Mucosa of stomach (tissue), 1 donor: Measurements from ENCODE around the gene CDH4.

Source experiments
- H3K27me3 ChIP-seq: one replicate; pipeline ENCODE4 v1.7.0; 2013; ENCODE audit warnings: mild to moderate bottlenecking, low read length; ENCODE audit not compliant: control insufficient read depth, insufficient read depth
- H3K36me3 ChIP-seq: one replicate; pipeline ENCODE4 v1.7.0; 2013; ENCODE audit warnings: low read length; ENCODE audit not compliant: control insufficient read depth, insufficient read depth
- H3K4me1 ChIP-seq: one replicate; pipeline ENCODE4 v1.7.0; 2013; ENCODE audit warnings: mild to moderate bottlenecking, low read length; ENCODE audit not compliant: control insufficient read depth, insufficient read depth
- H3K4me3 ChIP-seq: one replicate; pipeline ENCODE4 v1.7.0; 2013; ENCODE audit warnings: low read length
- H3K9ac ChIP-seq: one replicate; pipeline ENCODE4 v1.7.0; 2013; ENCODE audit warnings: mild to moderate bottlenecking, low read length, moderate library complexity
- H3K9me3 ChIP-seq: one replicate; pipeline ENCODE4 v1.7.0; 2013; ENCODE audit warnings: mild to moderate bottlenecking, low read length, moderate library complexity; ENCODE audit not compliant: control insufficient read depth
- donor health status: Pancreatic carcinoma.

CDH4 gene

GRCh38 chr20:61735503-61735785 is 483.4 kb downstream of the CDH4 start:
- Histone ChIP-seq H3K9me3 (no peaks in the 10 kb centered on the region), H3K36me3 (no peaks in the 10 kb centered on the region), H3K27me3 (no peaks in the 10 kb centered on the region)

DNA sequence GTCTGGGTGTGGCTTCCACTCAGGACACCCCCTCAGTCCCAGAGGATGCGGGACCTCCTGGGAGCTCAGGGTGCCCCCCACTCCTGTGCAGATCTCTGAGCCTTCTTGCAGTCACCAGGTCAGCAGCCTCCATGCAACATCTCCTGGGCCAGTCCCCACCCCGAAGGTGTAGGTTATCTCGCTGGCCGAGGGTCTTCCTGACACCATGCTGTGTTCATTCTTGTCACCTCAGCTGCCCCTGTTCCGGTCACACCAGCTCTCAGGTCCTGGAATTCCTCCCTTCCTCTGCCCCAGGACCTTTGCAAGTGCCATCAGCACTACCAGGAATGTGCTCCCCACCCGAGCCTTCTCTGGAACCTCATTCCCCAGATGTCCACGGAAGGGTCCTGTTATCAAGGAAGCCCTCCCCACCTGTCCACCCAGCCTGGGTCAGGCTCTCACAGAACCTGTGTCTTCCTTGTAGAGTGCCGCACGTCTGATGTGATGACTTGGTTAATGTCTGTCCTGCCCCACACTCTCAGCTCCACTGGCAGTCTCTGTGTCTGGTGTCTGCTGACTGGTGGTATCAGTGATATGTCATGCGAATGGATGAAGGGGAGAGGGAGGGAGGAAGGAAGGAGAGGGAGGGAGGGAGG is 484.1 kb downstream of the CDH4 start:
- no peaks in the 10 kb centered on the region for H3K4me1 ChIP-seq
- no peak overlapping the region for H3K4me3 ChIP-seq
- no peaks in the 10 kb centered on the region for H3K9me3 ChIP-seq
- no peak overlapping the region for H3K9ac ChIP-seq
- H3K27me3 ChIP-seq, result no peaks in the 10 kb centered on the region
- H3K36me3 ChIP-seq, result no peaks in the 10 kb centered on the region

More at GRCh38 chr20:61735503-61735785, 483.4 kb downstream of the CDH4 start:
- Histone ChIP-seq H3K4me1 (no peaks in the 10 kb centered on the region), H3K9ac (no peak overlapping the region), H3K4me3 (no peak overlapping the region)

DNA sequence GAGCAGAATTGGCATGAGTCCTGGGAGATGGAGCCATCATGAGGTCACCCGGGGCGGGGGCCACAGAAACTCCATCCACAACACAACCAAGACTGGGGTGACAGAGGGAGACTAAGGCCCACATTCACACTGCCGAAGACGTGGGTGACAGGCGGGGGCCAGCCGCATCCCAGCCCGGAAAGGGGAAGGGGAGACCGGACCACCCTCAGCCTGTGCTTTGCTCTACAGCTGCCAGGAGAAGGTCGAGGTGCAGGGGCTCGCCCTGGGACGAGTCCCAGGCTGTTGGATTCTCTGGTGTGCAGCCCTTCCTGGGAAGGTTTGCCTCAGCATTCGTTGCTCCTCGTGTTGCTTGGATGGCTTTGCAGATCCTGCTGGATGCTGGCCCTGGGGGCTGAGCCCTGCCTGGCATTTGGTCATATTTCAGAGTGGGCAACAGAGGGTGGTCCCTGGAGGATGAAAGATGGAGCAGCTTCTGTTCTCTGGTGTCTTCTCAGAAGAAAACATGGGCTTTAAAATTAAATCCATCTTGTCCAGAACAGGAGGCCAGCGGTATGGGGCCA is 484.8 kb downstream of the CDH4 start:
- Histone ChIP-seq H3K36me3 (no peaks in the 10 kb centered on the region), H3K9ac (no peak overlapping the region), H3K27me3 (no peaks in the 10 kb centered on the region), H3K4me3 (no peak overlapping the region), H3K9me3 (no peaks in the 10 kb centered on the region), H3K4me1 (no peaks in the 10 kb centered on the region)

GRCh38 chr20:61737346-61737745 is 485.3 kb downstream of the CDH4 start:
- Histone ChIP-seq H3K4me3 (no peak overlapping the region), H3K9me3 (no peaks in the 10 kb centered on the region), H3K36me3 (no peaks in the 10 kb centered on the region), H3K27me3 (no peaks in the 10 kb centered on the region), H3K4me1 (no peaks in the 10 kb centered on the region), H3K9ac (no peak overlapping the region)

DNA sequence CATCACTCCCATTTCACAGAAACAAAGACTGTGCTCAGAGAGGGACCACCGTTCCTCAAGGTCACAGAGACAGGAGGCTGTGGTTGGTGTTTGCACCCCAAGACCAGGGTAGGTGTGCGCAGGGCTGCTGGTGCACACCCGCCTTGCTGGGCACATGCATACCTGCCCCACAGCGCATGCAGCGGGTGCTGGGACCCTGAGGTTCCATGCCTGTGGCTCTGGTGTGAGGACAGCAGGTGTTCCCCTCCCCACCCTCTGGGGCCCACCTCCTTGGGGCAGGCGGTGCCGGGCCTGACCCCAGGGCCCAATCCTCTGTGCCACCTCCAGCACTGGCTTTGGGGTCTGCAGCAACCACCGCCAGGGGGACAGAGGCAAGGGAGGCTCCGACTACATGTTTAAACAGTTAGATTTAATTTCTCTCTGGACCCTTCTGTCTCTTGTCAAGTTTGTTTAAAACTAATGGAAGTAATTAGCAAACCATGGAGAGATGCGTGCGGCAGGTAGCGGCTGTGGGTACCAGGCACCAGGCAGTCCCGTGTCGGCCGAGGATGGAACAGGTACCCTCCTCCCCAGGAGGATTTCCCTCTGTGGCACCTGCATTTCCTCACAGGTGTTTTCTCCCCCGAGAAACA is 485.9 kb downstream of the CDH4 start:
- Histone ChIP-seq H3K4me3 (no peak overlapping the region), H3K36me3 (no peaks in the 10 kb centered on the region), H3K27me3 (no peaks in the 10 kb centered on the region), H3K9me3 (no peaks in the 10 kb centered on the region), H3K9ac (no peak overlapping the region), H3K4me1 (no peaks in the 10 kb centered on the region)

GRCh38 chr20:61738601-61739069 is 486.6 kb downstream of the CDH4 start:
- no peaks in the 10 kb centered on the region for H3K27me3 ChIP-seq
- no peaks in the 10 kb centered on the region for H3K36me3 ChIP-seq
- H3K9me3 ChIP-seq, result no peaks in the 10 kb centered on the region
- no peak overlapping the region for H3K9ac ChIP-seq
- no peaks in the 10 kb centered on the region for H3K4me1 ChIP-seq
- no peak overlapping the region for H3K4me3 ChIP-seq

- H3K9ac ChIP-seq, result no peak overlapping the region
- no peak overlapping the region for H3K4me3 ChIP-seq
- H3K4me1 ChIP-seq, result no peaks in the 10 kb centered on the region
- no peaks in the 10 kb centered on the region for H3K36me3 ChIP-seq
- H3K9me3 ChIP-seq, result no peaks in the 10 kb centered on the region
- H3K27me3 ChIP-seq, result no peaks in the 10 kb centered on the region
Measured at GRCh38 chr20:61739086-61739831, 487.2 kb downstream of the CDH4 start.

DNA sequence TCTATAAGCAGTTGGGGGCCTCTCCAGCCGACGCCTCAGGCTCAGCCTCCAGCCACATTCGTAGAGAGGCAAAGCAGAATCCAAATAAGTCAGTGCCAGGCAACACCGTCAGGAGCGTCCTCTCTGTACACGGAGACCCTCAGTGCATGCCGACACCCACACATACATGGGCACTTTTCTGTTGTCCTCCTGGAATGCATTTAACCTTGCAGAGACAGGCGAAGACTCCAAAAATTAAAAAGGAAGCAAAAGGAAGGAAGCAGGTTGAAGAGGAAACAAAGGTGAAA is 487.7 kb downstream of the CDH4 start:
- no peaks in the 10 kb centered on the region for H3K36me3 ChIP-seq
- no peak overlapping the region for H3K4me3 ChIP-seq
- H3K9me3 ChIP-seq, result no peaks in the 10 kb centered on the region
- H3K27me3 ChIP-seq, result no peaks in the 10 kb centered on the region
- H3K4me1 ChIP-seq, result no peaks in the 10 kb centered on the region
- no peak overlapping the region for H3K9ac ChIP-seq

DNA sequence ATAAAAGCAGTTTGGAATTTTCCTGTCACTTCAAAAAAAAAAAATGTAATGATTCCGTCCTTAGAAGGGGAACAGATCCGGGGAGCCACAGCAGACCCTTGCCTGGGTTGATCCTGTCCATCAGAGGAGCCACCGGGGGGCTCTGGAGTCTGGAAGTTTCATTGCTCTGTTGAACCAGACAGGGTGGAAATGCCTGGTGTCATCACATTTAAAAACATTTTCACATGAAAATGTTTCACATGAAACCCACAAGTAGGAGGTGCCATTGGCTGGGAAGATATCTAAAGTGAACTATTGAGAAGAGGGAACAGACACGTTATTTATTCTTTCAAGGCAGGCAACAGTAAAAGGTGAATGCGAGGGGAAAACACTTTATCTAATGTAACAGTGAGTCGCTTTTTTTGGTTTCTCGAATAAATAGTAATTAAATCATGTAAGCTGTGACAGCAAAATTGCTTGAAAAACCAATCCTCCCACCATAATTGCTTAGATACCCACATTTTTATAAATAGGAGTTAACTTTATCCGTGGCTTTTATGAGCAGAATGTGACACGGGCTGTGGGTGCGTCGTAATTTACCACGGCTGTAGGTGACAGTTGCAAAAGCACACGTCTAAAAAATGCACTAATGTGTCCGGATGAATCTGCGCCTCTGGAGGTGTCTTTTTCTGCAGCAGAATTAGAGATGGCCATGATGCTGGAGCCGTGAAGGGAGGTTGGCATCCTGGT is 490.2 kb downstream of the CDH4 start:
- Histone ChIP-seq H3K27me3 (no peaks in the 10 kb centered on the region), H3K36me3 (no peaks in the 10 kb centered on the region), H3K4me1 (no peaks in the 10 kb centered on the region), H3K9me3 (no peaks in the 10 kb centered on the region), H3K9ac (no peak overlapping the region), H3K4me3 (no peak overlapping the region)

- no peaks in the 10 kb centered on the region for H3K4me1 ChIP-seq
- H3K9me3 ChIP-seq, result no peaks in the 10 kb centered on the region
- no peak overlapping the region for H3K4me3 ChIP-seq
- H3K9ac ChIP-seq, result no peak overlapping the region
- no peaks in the 10 kb centered on the region for H3K36me3 ChIP-seq
- no peaks in the 10 kb centered on the region for H3K27me3 ChIP-seq
Measured at GRCh38 chr20:61743606-61744005, 491.5 kb downstream of the CDH4 start.

DNA sequence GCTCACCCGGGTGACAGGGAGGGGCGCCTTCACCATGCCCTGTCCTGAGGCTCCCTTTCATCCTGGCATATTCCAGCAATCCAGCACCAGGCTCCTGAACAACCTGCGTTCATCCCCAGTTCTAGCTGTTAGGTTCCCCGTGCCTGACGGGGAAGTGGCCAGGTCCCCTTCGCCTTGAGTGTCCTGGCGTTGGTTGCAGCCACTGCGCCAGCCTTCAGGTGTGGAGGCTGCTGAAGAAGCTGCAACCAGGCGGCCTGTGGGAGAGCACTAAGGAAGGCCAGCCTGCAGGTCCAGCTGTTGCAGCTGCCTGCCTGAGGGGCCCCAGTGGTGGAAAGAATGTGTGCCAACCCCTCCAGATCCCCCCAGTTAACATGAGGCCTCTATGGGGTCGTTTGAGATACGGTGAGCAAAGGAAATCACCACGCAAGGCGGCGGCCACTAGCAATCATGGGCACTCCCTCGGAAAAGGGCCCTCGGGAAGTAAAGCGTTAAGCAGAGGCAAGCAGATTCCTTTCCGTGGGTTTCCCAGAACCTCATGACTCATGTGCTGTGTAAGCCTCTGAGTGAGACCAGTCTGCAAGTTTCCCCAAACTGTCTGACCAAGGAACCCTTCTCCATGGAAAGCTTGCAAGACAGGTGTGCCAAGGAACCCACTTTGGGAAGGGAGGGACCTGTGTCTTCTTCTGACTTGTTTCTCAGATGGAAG is 492.8 kb downstream of the CDH4 start:
- H3K9me3 ChIP-seq, result no peaks in the 10 kb centered on the region

More for the DNA sequence above, 492.8 kb downstream of the CDH4 start:
- Histone ChIP-seq H3K4me3 (no peak overlapping the region), H3K27me3 (no peaks in the 10 kb centered on the region), H3K36me3 (no peaks in the 10 kb centered on the region), H3K9ac (no peak overlapping the region), H3K4me1 (no peaks in the 10 kb centered on the region)
